RWPE2 (cell line): ENCODE results near the gene MED28.

ENCODE experiments used
- ATAC-seq: fragments of 200-7000 bp; cut with Tn5 transposase; 3 replicates; pipeline ENCODE4 v1.9.1; 2021; ENCODE audit warnings: low read depth
- DNase-seq: peaks from one replicate; pipeline ENCODE4 v3.0.0-alpha.2; 2020; ENCODE audit warnings: low spot score
- H3K27ac ChIP-seq: fragments of 450-650 bp; 2 replicates; pipeline ENCODE4 v1.5.1; 2017; ENCODE audit warnings: mild to moderate bottlenecking; ENCODE audit not compliant: poor library complexity, severe bottlenecking
- H3K27me3 ChIP-seq: fragments of 250-450 bp; sonication (Bioruptor Pico); 2 replicates; pipeline ENCODE4 v1.5.1; 2021; ENCODE audit warnings: mild to moderate bottlenecking, moderate library complexity; ENCODE audit not compliant: insufficient read depth, poor library complexity, severe bottlenecking
- H3K36me3 ChIP-seq: fragments of 250-450 bp; sonication (Bioruptor Pico); 2 replicates; pipeline ENCODE4 v1.5.1; 2020; ENCODE audit warnings: low read depth, mild to moderate bottlenecking, moderate library complexity
- H3K4me1 ChIP-seq: fragments of 250-450 bp; sonication (Bioruptor Pico); 2 replicates; pipeline ENCODE4 v1.5.1; 2021; ENCODE audit warnings: mild to moderate bottlenecking, moderate library complexity; ENCODE audit not compliant: insufficient read depth, poor library complexity, severe bottlenecking
- H3K4me3 ChIP-seq: fragments of 250-450 bp; sonication (Bioruptor Pico); 2 replicates; pipeline ENCODE4 v1.5.1; 2021; ENCODE audit warnings: mild to moderate bottlenecking, moderate library complexity; ENCODE audit not compliant: severe bottlenecking
- H3K9me3 ChIP-seq: fragments of 250-450 bp; sonication (Bioruptor Pico); 2 replicates; pipeline ENCODE4 v1.5.1; 2021; ENCODE audit warnings: mild to moderate bottlenecking, moderate library complexity; ENCODE audit not compliant: severe bottlenecking
- CTCF ChIP-seq: fragments of 450-650 bp; IDR thresholded peaks from one replicate; pipeline ENCODE4 v1.5.1; 2017; ENCODE audit warnings: mild to moderate bottlenecking, moderate library complexity; ENCODE audit not compliant: poor library complexity, severe bottlenecking

MED28 gene

GRCh38 chr4:17667653-17668201, 53.3 kb downstream of the MED28 start:
- Histone ChIP-seq H3K4me1 (no peaks in the 10 kb centered on the region), H3K36me3 (no peaks in the 10 kb centered on the region), H3K4me3 (no peak overlapping the region), H3K27me3 (no peaks in the 10 kb centered on the region), H3K9me3 (no peaks in the 10 kb centered on the region), H3K27ac (no peak overlapping the region)
- DNase-seq (no peak), ATAC-seq (no peak)
- TF ChIP-seq CTCF = no peak

- ATAC-seq (no peak), DNase-seq (no peak)
- TF ChIP-seq CTCF = no peak
- H3K36me3 ChIP-seq = no peaks in the 10 kb centered on the region
- no peaks in the 10 kb centered on the region for H3K4me1 ChIP-seq
- no peak overlapping the region for H3K27ac ChIP-seq
- H3K9me3 ChIP-seq = no peaks in the 10 kb centered on the region
- H3K27me3 ChIP-seq = peaks cover 4% of the 10 kb centered on the region
- no peak overlapping the region for H3K4me3 ChIP-seq
Observed at GRCh38 chr4:17670423-17670822, 56.0 kb downstream of the MED28 start.

GRCh38 chr4:17680559-17681280, 66.3 kb downstream of the MED28 start:
- ATAC-seq (no peak), DNase-seq (no peak)
- Histone ChIP-seq H3K9me3 (no peaks in the 10 kb centered on the region), H3K27me3 (no peaks in the 10 kb centered on the region), H3K36me3 (no peaks in the 10 kb centered on the region), H3K4me3 (no peak overlapping the region), H3K27ac (no peak overlapping the region), H3K4me1 (no peaks in the 10 kb centered on the region)
- no peak for TF ChIP-seq CTCF

GRCh38 chr4:17681281-17682221, 67.1 kb downstream of the MED28 start:
- Histone ChIP-seq H3K27me3 (no peaks in the 10 kb centered on the region), H3K4me1 (no peaks in the 10 kb centered on the region), H3K27ac (no peak overlapping the region), H3K9me3 (no peaks in the 10 kb centered on the region), H3K4me3 (no peak overlapping the region), H3K36me3 (no peaks in the 10 kb centered on the region)
- no peak for TF ChIP-seq CTCF
- DNase-seq (no peak), ATAC-seq (no peak)
